ENCODE measurements around the gene HMCES. TPM values are rescaled to one million over a fixed set of nuclear protein-coding genes. Genes with fewer than 3 reads are reported as not detected.

The HMCES gene
- total and polyA plus RNA-seq, 2 of the 13 experiments (the other 11 are each of a cell fraction or from before 2014, with no cell fraction given) = 16.1 to 37.5 TPM

GRCh38 chr3:129278966-129279906 lies 566 bp downstream of the HMCES start (continued):
- TF ChIP-seq AFF4 (CRISPR knock-in tag; IDR thresholded peaks at IDR 0.05) = 0 out of 2 replicates have a peak, but pooled peaks have one; percentile 30
- TF ChIP-seq ZBTB21 (CRISPR knock-in tag; IDR thresholded peaks at IDR 0.05) = no peak
- TF ChIP-seq GATAD2A (CRISPR knock-in tag; IDR thresholded peaks at IDR 0.05) = no peak
- no peak for TF ChIP-seq ZNF33A (CRISPR knock-in tag; IDR thresholded peaks at IDR 0.05; ENCODE audit: borderline replicate concordance)
- no peak for TF ChIP-seq MLLT10 (CRISPR knock-in tag; IDR thresholded peaks at IDR 0.05)
- no peak for TF ChIP-seq KDM5B (CRISPR knock-in tag; IDR thresholded peaks at IDR 0.05; ENCODE audit: borderline replicate concordance)
- no peak for TF ChIP-seq ARNTL (CRISPR knock-in tag; IDR thresholded peaks at IDR 0.05)
- peak; percentile 88 for TF ChIP-seq RBFOX2 (IDR thresholded peaks at IDR 0.05; ENCODE audit: low read depth, low read length)
- peak; percentile 4; the same call in 1 of the 3 replicates for TF ChIP-seq MXI1 (IDR thresholded peaks at IDR 0.05; ENCODE audit: borderline replicate concordance, low read depth, low read length)
- no peak for TF ChIP-seq ZKSCAN8 (CRISPR knock-in tag; IDR thresholded peaks at IDR 0.05; ENCODE audit: borderline replicate concordance)
- 0 out of 2 replicates have a peak, but pooled peaks have one; percentile 29 for TF ChIP-seq ZNF275 (CRISPR knock-in tag; IDR thresholded peaks at IDR 0.05; ENCODE audit: borderline replicate concordance)
- no peak for TF ChIP-seq ATF6 (CRISPR knock-in tag; conservative IDR thresholded peaks at IDR 0.05)
- no peak for TF ChIP-seq NKX3-1 (CRISPR knock-in tag; IDR thresholded peaks at IDR 0.05)
- no peak; the same call in 1 of the 2 replicates for TF ChIP-seq HDAC1 (CRISPR knock-in tag; IDR thresholded peaks at IDR 0.05)
- TF ChIP-seq IRF9 (CRISPR knock-in tag; IDR thresholded peaks at IDR 0.05; ENCODE audit: borderline replicate concordance) = peak; percentile 67; the same call in 1 of the 2 replicates
- TF ChIP-seq DR1 (CRISPR knock-in tag; IDR thresholded peaks at IDR 0.05) = no peak
- no peak for TF ChIP-seq NCOA5 (CRISPR knock-in tag; IDR thresholded peaks at IDR 0.05)
- TF ChIP-seq ZNF580 (CRISPR knock-in tag; IDR thresholded peaks at IDR 0.05; ENCODE audit: borderline replicate concordance, low read depth) = no peak
- no peak for TF ChIP-seq BRF2 (CRISPR knock-in tag; IDR thresholded peaks at IDR 0.05)
